ENCODE measurements around the gene RYR1.

Gene RYR1

GRCh38 chr19:38543807-38544568, 110.5 kb downstream of the RYR1 start (continued):
- TF ChIP-seq ZNF2 (tag by site-specific recombination; IDR thresholded peaks at IDR 0.05): peak; percentile 94
- no peak for TF ChIP-seq ZNF302 (tag by site-specific recombination; IDR thresholded peaks at IDR 0.05; ENCODE audit: low read depth)
- TF ChIP-seq ZNF521 (tag by site-specific recombination; IDR thresholded peaks at IDR 0.05): no peak
- no peak for TF ChIP-seq ZNF677 (tag by site-specific recombination; IDR thresholded peaks at IDR 0.05)
- TF ChIP-seq ZNF596 (tag by site-specific recombination; IDR thresholded peaks at IDR 0.05): no peak
- TF ChIP-seq BCL6B (tag by site-specific recombination; IDR thresholded peaks at IDR 0.05): no peak
- TF ChIP-seq ZNF707 (tag by site-specific recombination; IDR thresholded peaks at IDR 0.05): no peak
- no peak; the same call in 1 of the 2 replicates for TF ChIP-seq ZNF792 (tag by site-specific recombination; IDR thresholded peaks at IDR 0.05)
- peak; percentile 78; the same call in 1 of the 2 replicates for TF ChIP-seq ZNF610 (tag by site-specific recombination; IDR thresholded peaks at IDR 0.05; ENCODE audit: borderline replicate concordance)
- TF ChIP-seq ZNF488 (tag by site-specific recombination; IDR thresholded peaks at IDR 0.05): no peak
- no peak for TF ChIP-seq ZNF791 (tag by site-specific recombination; IDR thresholded peaks at IDR 0.05)
- TF ChIP-seq ZNF513 (tag by site-specific recombination; IDR thresholded peaks at IDR 0.05): peak; percentile 44; the same call in 1 of the 2 replicates
- TF ChIP-seq ZBTB49 (tag by site-specific recombination; IDR thresholded peaks at IDR 0.05; ENCODE audit: low read depth): no peak
- TF ChIP-seq ZNF274 (IDR thresholded peaks at IDR 0.05; ENCODE audit: low read length): no peak
- TF ChIP-seq ZNF274 (tag by site-specific recombination; IDR thresholded peaks at IDR 0.05; ENCODE audit: borderline replicate concordance): no peak
- no peak for TF ChIP-seq ZNF423 (tag by site-specific recombination; IDR thresholded peaks at IDR 0.05)
- no peak for TF ChIP-seq RBAK (tag by site-specific recombination; IDR thresholded peaks at IDR 0.05)
- no peak for TF ChIP-seq ZNF266 (tag by site-specific recombination; IDR thresholded peaks at IDR 0.05; ENCODE audit: low read depth)
- TF ChIP-seq HOXD13 (CRISPR knock-in tag; IDR thresholded peaks at IDR 0.05; ENCODE audit: borderline replicate concordance): no peak
- TF ChIP-seq ZNF518A (tag by site-specific recombination; conservative IDR thresholded peaks at IDR 0.05; ENCODE audit: low read depth): no peak; the same call in 1 of the 2 replicates
- TF ChIP-seq PRDM6 (tag by site-specific recombination; IDR thresholded peaks at IDR 0.05): no peak
- no peak for TF ChIP-seq ZNF560 (tag by site-specific recombination; IDR thresholded peaks at IDR 0.05; ENCODE audit: borderline replicate concordance)
- TF ChIP-seq ZXDB (tag by site-specific recombination; IDR thresholded peaks at IDR 0.05): peak; percentile 94
- TF ChIP-seq ZSCAN5A (tag by site-specific recombination; IDR thresholded peaks at IDR 0.05): peak; percentile 94
- peak; percentile 34; the same call in 1 of the 2 replicates for TF ChIP-seq ZBTB1 (tag by site-specific recombination; IDR thresholded peaks at IDR 0.05)

Data from HEK293 (cell line).